Activated CD4-positive, alpha-beta T cell treated with anti-CD3 and anti-CD28 coated beads, Interleukin-2, Interleukin-6, amounts not matched to agents 100 ng/mL and 50 ng/mL, durations not matched to agents 16 hours and 8 hours (primary cell): ENCODE measurements around the gene UPF1.
A peak's percentile ranks its signal among the peaks of the same experiment; 100 is the strongest.
"Not testable (repeated sequence)": the region's sequence is repeated elsewhere in the genome, so short reads cannot be mapped to it uniquely, and the experiment has no call there.

Source experiments
- DNase-seq: peaks from one replicate; pipeline ENCODE4 v3.0.0-alpha.2; 2020

Gene UPF1

GRCh38 chr19:18900700-18901481 is 69.1 kb downstream of the UPF1 start:
- DNase-seq, result no peak

- no peak for DNase-seq
These were observed 69.7 kb downstream of the UPF1 start for GRCh38 chr19:18901491-18901890.

- DNase-seq, result not testable (repeated sequence)
These were observed 70.8 kb downstream of the UPF1 start for GRCh38 chr19:18902519-18902918.

DNA sequence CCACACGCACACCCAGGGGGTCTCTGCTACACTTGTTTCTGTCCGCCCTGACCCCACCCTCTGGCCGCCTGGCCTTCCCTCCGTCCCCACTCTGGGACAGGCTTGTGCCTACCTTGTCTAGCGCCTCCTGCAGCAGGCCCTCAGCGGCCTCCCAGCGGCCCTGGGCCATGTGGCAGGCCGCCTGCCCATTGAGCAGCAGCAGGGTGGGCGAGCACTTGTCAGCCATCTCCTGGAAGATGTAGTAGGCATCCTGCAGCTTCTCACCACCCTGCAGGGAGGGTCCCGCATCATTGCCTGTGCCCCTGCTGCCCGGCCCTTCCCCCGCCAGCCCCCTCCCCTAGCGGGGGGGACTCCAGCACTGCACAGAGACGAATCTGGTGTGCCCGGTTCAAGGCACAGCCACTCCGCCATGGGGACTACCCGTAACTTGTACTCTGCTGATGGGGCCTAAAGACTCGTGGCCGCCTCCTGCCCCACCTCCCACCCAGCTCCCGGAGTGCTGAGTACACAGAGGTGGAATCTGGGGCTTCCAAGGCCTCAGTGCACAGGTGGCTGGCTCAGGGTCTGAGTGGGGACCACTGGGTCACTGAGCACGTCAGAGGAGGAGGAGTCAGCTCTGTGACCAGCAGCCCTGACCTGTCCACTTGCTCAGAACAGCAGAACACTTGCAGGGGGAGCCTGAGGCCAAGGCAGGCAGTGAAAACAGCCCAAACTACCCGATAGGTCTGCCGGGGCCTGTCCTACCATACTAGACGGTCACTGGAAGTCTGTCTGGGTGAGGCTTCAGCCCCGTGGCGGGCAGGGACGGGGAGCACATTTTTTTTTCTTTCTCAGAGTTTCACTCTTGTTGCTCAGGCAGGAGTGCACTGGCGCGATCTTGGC is 71.6 kb downstream of the UPF1 start:
- no peak for DNase-seq

- DNase-seq, result no peak
These were observed 72.7 kb downstream of the UPF1 start for GRCh38 chr19:18904334-18905057.

GRCh38 chr19:18905058-18905456 is 73.3 kb downstream of the UPF1 start:
- no peak for DNase-seq

DNA sequence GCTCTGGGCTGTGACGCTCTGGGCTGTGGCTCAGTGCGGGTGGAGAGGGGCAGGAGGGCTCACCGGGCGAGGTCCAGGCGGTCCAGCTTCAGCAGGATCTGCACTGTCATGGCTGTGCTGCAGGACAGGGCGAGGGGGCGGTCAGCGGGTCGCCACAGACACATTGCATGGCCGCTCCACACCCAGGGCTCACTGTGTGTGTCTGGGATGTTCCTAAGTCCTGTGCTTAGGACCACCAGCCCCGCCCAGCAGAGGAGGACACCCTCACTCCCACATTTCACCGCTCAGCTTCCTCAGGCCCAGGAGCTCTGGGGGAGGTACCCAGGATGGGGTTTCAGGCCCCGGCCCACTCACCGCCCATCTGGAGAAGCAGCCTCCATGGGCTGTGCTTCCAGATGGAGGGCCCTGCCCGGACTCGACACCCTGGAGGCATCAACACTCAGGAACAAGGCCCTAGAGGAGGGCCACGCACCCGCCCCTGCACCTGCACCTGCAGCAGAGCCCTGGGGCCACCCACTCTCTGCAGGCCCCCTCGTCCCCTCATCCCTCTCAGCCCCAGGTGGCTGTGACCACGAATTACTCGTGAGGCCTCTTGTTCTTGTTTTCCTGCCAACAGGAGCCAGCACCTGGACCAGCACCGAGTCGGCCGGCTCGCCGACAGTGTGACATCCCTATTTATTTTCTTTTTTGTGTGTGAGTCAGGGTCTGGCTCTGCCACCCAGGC is 73.9 kb downstream of the UPF1 start:
- DNase-seq, result no peak

- DNase-seq, result no peak
These were observed 75.1 kb downstream of the UPF1 start for GRCh38 chr19:18906605-18907519.

GRCh38 chr19:18908917-18909619 is 77.3 kb downstream of the UPF1 start:
- no peak for DNase-seq

- no peak for DNase-seq
These were observed 78.3 kb downstream of the UPF1 start for GRCh38 chr19:18910010-18910409.

DNA sequence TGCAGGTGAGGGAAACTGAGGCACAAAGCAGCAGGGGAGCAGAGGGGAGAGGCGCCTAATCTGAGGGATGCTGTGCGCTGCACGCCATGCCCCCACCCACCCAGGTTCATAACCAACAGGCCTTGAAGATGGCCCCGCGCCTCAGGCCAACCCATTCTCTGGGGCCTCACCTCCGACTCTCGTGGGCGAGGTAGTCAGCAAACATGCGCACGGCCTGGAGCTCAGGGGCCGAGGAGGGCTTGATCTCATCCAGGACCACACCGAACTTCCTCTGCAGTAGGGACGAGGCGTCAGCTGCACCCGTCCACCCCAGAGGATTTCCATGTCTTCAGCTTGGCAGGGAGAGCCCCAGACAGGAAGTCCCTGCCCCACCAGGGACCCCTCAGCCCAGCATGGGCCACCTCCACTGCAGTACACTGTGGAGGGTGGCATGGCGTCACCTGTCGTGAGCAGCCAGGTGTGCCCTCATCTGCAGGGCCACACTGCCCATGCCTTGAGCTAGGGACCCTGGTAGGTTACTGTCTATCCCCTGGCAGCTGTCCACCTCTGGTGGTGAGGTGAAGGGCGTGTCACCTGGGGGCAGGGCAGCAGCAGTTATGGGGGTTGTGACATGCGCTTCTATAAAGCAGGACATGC is 79.2 kb downstream of the UPF1 start:
- no peak for DNase-seq

GRCh38 chr19:18912933-18913332 is 81.2 kb downstream of the UPF1 start:
- DNase-seq, result no peak

- no peak for DNase-seq
These were observed 81.7 kb downstream of the UPF1 start for GRCh38 chr19:18913466-18913865.

DNA sequence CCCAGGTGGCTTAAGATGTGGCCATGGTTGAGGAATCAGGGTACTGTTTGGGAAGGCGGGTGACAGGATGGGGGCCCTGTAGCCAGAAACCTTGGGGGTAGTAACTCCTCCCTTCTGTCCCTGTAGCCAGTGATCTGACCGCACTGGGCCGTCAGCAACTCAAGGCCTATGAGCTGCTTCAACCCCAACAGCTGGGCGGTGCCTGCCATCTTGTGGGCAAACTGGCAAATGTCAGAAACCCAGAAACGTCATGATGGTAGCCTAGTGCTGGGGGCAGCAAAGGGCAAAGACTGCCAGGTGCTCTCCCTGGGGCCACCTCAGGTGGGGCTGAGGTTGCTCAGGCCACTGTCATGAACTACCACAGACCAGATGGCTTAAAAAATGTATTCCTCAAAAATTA is 83.9 kb downstream of the UPF1 start:
- DNase-seq, result peak; percentile 59

DNA sequence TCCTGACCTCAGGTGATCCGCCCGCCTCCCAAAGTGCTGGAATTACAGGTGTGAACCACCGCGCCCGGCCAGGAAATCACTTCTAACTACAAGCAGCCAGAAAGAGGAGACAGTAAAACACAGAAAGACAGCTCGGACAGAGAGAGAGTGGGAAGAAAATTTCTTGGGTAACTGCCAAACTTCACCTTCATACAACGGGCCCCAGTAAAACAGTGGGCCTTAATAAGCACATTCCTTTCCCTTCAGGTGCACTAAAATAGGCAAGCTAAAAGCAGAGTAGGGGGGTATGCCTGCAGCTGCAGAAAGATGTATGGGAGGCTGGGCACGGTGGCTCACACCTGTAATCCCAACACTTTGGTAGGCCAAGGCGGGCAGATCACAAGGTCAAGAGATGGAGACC is 85.8 kb downstream of the UPF1 start:
- DNase-seq, result not testable (repeated sequence)
